HEK293T (cell line): ENCODE measurements around the gene PEMT.

ENCODE experiments used
- BHLHE40 ChIP-seq: fragments of 450-650 bp; IDR thresholded peaks from 2 replicates; pipeline ENCODE4 v1.6.1; 2016; ENCODE audit warnings: mild to moderate bottlenecking, moderate library complexity, borderline replicate concordance
- ELF4 ChIP-seq: fragments of 450-650 bp; IDR thresholded peaks from 2 replicates; pipeline ENCODE4 v1.6.1; 2017; ENCODE audit warnings: antibody characterized with exemption
- FOXA1 ChIP-seq: fragments of 450-650 bp; IDR thresholded peaks from 2 replicates; pipeline ENCODE4 v1.6.1; 2016; ENCODE audit warnings: mild to moderate bottlenecking
- SP1 ChIP-seq: fragments of 450-650 bp; IDR thresholded peaks from 2 replicates; pipeline ENCODE4 v1.6.1; 2017
- SUZ12 ChIP-seq: fragments of 450-650 bp; IDR thresholded peaks from 2 replicates; pipeline ENCODE4 v1.6.1; 2016; ENCODE audit warnings: mild to moderate bottlenecking

DNA sequence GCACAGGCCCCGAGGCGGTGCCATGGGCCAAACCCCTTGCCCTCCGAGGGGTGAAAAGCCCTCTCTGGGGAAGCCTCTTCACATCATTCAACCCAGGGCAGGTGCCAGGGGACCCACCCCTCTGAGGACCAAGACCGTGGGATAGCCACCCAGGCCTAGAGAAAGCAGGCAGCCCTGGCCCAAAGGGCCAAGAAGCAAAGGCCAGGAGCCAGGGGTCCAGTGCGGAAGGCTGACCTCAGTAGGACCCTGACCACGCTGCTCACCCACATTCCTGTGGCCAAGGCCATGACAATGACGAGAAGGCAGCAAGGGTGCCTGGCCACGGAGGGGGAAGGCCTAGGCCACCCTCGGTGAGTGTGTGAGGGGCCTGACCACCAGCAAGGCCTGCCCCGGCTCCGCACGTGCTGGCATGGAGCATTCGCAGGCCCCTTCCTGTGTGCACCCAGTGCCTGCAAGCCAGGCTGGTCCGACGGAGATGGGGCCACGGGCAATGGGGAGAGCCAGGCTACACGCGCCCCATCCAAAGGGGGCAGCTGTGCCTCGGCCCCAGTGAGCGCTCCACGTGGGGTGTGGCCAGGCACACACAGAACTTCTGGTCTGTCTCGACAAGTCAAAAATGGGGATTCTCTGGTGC lies 70.8 kb downstream of the PEMT start:
- TF ChIP-seq SP1 (no peak), BHLHE40 (no peak), SUZ12 (no peak), FOXA1 (no peak), ELF4 (no peak)
